Pons (tissue), 1 donor: ENCODE results near the gene RAB6D.
"Not testable (repeated sequence)": the region's sequence is repeated elsewhere in the genome, so short reads cannot be mapped to it uniquely, and the experiment has no call there.

Source experiments
- DNase-seq: peaks from one replicate; pipeline ENCODE4 v3.0.0-alpha.2; 2016; ENCODE audit warnings: low spot score

RAB6D gene

DNA sequence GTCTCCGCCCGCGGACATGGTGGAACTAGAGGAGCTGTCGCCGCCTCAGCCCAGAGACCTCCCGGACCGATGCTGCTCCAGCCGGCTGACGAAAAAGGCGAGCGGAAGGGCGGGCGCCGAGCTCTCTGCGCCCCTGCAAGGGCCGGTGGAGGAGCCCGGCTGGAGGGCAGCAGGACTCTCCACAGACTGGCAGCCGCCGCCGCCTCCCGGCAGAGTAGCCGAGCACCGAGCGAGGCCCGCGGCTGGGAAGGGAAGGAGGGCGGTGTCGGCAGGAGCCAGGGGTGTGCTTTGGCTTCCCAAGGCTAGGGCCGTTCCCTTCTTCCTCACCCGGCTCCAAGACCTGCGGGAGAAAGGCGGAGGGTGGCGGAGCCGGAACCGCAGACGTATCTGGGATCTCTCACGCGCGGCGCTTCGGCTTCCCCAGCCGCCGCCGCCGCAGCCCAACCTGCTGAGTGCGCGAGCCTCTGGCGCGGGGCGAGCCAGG is at the start of gene RAB6D:
Gene RAB6D, minus strand, starts transcription at position 466 of the 484 bp plus-strand sequence. Its CDS starts 448 bp downstream, at position 18.
- DNase-seq = not testable (repeated sequence)

DNA sequence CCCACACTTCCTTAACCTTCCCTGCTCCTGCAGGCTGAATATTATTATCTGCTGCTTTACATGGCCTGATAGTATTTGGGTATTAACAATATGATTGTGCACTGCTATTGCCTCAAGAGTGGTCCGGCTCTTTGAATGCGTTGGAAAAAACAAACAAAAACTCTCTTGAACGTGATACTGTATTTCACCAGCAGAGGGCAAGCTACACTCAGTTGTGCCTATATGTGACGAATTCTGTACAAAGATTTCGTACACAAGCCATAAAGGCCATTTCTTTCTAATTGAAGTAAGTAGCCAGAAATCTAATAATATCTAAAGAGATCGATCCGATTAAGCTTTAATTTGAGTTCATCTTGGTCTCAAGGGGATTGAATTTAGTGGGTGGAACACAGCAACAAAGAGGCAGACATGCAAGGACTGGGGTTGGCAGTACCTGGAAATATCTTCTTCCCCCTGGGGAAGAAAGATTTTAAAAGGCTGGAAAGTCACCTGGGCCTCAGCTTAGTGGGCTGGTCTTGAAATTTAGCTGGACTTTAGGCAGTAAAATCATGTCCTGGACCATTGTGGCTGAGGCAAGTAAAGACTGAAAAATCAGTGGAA is 49.3 kb upstream of the RAB6D start:
- DNase-seq = peak; percentile 72

DNA sequence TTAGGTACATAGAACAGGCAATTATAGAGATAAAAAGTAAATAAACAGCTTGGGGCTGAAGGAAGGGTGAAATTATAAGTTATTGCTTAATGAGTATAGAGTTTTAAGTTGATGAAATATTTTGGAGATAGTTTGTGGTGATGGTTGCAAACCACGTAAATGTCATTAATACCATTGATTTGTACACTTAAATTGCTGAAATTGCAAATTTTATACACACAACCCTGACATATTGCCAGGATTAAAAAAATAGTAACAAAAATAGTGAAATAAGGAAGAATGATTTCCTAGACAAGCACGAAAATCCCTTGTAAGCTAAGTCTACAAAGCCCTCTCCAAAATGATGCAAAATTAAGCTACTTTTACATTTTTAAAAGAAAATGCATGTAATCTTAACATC is 46.2 kb upstream of the RAB6D start:
- no peak for DNase-seq

DNA sequence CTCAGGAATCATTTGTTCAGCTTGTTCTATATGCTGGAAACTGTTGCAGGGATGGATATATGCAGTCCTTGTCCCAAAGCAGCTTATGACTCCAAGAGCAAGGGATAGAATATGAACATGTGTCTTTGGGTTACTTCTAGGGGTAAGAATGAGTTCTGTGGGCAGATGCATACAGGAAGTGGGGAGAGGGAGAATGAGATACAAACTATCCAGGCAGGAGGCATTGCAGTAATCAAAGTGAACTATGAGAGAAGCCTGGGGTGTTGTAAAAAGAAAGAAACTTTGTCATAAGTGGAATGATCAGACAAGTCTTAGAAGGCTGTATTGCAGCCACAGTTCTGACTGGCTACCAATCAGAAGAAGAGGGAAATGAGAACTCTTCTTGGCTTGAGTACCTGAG is 44.8 kb upstream of the RAB6D start:
- DNase-seq = no peak

DNA sequence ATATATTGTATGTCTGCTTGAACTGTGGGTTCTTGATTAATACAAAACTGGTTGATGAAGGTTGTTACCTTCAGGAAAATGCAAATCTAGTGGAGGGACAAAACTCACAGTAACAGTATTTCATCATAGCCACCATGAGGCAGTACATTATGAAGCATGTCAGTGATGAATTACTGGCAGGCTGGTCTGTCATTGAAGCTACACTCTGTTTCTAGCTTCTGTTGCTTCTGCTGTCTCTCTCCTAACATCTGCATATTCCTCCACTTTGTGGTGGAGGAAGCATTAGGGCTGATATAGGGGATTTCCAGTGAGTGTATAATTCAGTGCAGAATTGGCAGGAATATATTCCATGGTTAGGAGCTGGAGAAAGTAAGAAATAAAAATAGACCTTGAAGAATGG is 44.2 kb upstream of the RAB6D start:
- DNase-seq = no peak

DNA sequence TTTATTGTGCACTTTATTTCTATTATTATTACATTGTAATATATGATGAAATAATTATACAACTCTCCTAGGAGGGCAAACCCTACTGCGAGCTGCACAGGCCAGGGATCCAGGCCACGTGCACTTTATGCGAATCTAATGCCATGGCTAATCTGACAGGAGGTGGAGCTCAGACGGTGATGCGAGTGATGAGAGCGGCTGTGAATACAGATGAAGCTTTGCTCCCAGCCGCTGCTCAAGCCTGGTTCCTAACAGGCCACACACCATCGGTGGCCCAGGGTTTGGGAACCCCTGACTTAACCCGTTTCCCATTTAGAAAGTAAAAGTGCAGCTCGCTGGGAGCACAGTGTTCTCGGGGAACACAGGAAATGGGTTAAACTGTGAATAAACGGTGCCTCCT is 40.8 kb upstream of the RAB6D start:
- DNase-seq = no peak

DNA sequence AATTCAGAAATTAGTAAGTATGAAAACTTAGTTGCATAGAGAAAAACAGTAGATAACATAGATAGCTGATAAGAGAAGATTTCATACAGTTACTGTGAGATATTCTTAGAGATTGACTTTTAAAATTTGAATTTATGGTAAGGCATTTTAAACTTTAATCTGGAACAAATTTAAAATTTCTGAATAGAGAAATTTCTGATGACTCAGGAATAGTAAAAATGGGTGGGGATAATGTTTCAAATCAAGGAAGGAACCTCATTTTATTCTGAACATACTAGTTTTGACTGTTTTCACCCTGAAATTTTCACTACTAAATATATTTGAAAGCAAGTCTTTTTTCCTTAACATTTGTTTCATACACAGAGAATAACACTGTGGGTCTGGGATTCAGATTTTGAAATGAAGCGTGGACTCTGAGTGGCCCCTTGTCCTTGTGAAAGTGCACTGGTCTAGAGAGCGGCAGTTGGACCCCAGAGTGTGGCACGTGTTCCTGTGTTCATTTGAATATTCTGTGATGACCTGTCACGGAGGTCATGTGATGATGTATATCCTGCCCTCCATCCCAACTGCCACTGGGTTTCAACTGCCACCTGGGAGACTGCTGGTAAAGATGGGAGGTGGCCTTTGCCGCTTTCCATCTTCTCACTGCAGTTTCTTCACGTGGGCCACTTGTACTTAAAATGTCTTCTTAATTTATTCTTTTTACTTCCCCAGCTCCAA is 38.5 kb upstream of the RAB6D start:
- DNase-seq = no peak

DNA sequence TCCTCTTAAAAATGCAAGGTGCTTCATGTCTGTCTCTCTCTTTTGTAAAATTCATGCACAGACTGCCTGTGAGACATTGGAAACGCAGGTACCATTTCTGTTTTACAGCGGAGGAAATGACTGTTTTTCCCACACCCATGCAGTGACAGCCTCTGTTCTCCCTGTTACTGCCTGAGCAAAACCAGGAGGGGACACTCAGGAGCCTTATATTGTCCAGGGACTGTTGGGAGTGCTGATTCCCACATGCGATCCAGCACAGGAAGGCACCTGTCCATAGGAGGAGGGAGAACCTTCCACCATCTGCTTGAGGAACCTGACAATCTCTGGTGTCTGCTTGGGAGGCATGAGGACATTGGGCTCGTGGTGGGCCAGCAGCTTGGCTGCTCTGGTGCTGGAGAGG is 36.9 kb upstream of the RAB6D start:
- no peak for DNase-seq

DNA sequence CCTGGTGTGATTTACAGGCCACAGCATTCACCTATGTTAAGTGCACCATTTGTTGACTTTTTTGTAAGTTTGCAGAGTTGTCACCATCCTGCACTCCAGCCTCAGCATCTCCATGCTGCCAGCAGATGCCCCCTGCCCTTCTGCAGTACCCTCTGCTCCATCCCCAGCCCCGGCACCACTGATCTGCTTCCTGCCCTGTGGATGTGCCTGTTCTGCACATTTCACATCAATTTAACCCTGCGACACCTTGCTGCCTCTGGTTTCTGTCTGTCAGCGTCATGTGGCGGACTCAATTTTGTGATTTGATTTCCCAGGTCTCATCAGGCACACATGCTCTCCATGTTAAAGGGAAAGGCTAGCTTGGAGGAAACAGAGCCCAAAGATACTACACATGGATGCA is 36.5 kb upstream of the RAB6D start:
- not testable (repeated sequence) for DNase-seq

DNA sequence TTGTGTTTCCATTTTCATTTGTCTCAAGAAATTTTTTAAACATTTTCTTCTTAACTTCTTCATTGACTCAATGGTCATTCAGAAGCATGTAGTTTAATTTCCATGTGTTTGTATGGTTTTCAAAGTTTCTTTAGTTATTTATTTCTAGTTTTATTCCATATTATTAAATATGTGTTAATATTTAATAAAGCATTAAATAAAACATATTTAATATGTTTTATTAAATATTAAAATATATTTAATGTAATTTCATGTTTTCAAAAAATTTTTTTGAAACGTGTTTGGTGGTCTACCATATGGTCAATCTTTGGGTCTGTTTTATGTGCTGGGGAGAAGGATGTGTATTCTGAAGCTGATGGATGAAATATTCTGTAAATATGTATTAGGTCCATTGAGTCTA is 32.2 kb upstream of the RAB6D start:
- not testable (repeated sequence) for DNase-seq

DNA sequence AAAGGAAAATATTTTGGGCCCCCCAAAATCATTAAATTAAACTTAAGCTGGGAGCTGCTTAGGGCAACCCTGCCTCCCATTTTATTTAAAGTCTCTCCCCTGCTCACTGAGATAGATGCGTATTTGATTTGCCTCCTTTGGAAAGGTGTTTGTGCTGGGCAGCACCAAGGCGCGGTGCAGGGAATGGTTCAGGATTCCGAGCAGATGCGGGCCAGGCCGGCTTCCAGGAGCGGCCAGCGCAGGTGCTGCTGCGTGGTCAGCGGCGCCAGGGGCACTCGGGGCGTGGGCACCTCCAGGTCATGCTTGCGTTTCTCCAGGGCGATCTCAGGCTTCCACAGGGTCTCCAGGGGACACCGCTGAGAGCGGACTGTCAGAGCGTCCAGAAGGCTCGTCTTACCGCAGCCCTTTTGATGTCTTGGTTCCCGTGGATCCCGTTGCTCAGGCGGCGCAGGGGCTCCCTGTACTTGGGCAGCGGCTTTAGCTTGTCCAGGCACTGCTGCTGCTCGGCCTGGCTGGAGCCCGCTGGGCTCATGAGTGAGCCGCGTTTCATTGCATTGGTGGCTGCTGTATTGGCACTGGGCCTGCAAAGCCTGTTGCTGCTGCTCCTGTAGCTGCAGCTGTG is 31.2 kb upstream of the RAB6D start:
- DNase-seq = not testable (repeated sequence)

DNA sequence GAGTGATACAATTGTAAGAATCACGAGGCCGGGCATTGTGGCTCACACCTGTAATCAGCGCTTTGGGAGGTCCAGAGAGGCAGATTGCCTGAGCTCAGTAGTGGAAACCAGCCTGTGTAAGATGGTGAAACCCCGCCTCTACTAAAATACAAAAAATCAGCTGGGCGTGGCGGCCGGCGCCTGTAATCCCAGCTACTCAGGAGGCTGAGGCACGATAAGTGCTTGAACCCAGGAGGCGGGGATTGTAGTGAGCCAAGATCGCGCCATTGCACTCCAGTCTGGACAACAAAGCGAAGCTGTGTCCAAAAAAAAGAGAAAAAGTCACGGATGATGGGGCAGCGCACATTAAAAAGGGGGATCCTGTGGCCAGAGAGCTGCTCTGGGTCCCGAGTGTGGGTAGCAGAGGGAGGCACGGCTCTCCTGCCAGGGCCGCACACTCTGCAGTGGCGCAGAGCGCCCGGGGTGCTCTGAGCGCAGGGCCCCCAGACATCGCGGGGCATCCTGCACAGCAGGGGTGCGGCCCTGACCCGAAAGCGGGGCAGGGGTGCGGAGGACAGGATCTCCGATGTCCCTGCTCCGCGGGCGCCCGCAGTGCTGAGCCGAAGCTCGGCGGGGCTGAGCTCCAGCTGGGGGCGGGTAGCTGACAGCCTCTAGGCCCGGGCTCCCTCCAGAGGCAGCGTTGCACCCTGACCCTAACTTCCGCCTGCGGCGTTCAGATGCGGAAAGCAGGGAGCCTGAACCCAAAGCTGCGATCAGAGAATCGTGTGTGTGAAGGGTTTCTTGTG is 30.4 kb upstream of the RAB6D start:
- no peak for DNase-seq

DNA sequence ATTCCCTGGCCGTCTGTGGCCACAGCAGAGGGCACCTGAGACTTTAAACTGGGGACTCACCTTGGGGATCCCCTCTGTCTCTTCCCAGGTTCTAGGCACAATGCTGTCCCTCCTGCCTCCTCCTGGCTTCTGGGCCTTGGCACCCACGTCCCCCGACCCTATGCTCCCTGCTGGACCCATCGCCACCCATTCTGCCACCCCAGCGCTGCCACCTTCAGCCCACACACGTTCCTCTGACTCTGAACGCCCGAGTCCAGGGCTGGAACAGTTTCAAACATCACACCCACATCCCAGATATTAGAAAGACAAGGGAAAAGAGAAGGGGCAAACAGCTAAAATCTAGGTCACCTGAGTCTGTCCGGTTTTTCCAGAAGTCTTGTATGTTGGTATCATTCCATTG is 28.0 kb upstream of the RAB6D start:
- DNase-seq = not testable (repeated sequence)

DNA sequence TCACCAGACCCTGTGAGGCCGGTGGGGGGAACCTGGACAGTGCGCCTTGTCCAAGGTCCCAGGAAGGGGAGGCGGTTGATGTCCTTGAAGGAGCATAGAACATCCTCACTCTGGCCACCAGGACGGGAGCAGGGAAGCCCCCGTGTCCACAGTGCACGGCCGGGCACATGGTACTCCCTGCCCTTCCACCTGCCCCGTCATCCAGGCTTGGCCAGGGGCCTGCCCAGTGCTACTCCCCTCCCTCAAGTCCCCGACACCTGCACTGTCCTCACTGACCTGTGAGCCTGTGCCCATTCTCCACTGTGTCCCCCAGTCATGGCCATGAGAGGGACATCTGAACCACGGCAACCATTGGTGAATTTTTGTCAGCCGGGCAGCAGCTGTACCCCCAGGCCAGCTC is 27.5 kb upstream of the RAB6D start:
- DNase-seq = not testable (repeated sequence)

DNA sequence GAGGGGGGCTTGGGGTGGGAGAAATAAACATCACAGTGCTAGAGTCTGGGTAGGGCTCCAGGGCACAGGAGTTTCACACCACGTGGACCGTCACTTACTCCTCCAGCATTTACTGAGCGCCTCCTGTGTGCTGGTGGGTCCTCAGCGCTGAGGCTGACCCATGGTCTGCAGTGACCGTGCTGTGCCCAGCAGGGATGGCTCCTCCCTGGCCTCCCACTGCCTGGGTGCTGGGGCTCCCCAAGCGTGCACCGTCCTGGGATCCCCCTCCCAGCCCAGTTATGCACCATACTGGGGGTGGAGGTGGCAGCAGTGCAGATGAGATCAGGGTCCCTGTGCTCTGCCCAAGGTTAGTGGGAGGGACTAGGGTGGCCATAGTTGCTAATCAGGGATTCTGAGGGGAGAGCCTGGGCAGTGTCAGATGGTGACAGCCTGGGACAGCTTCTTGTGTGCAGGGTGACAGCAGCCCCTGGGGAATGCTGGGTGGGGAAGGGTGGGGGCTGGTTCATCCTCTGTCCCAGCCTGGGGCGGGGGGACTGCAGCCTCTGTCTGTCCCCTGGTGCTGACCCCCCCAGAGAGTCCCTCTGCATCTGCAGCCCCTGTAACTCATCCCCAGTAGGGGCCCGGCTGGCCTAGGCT is 26.6 kb upstream of the RAB6D start:
- DNase-seq = not testable (repeated sequence)

DNA sequence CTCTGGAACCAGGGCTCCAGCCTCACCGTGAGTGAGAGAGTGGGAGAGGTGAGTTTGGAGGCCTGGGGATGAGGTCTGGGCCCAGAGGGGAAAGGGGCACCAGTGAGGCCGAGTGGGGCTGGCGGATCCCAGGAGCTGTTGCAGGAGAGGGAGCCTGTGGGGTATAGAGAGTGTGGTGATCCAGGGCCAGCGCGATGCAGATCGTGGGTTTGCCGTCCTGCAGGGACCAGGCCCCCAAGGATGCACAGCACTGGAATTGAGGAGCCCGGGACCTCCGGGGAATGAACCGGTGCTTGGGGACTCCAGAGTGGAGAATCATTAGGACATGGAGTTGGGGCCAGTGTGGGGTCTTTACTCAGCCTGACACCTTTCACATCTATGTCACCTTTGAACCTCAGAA is 25.7 kb upstream of the RAB6D start:
- no peak for DNase-seq

DNA sequence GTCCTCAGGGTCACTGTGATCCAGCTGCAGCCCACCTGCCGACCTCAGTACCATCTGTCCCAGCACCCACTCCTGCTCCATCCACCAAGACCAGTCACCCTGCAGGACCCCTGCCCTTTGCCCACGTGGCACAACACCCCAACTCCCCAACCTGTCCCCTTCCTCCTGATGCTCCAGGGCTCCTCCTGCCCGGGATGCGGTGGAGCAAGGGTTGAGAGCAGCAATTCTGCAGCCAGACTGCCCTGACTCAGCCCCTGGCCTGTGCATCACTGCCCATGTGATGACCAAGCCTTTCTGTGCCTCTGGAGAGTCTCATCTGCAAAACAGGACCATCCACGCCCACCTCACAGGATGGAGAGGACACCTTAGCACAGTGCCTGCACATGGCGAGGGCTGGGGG is 24.9 kb upstream of the RAB6D start:
- DNase-seq = not testable (repeated sequence)

DNA sequence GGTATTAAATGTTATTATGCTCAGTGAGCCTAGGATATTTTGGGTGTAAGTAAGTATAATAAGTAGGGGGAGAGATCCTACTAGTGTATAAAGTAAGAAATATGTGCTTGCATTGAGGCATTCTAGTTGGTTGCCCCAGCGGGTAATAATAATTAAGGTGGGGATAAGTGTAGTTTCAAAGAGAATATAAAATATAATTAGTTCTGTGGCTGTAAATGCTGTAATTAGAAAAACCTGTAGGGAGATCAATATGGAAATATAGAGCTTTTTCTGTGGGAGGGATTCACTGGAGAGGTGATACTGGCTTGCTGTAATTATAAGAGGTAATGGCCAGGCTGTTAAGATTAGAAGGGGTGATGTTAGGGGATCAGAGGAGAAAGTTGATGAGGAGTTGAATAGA is 9.1 kb upstream of the RAB6D start:
- not testable (repeated sequence) for DNase-seq

DNA sequence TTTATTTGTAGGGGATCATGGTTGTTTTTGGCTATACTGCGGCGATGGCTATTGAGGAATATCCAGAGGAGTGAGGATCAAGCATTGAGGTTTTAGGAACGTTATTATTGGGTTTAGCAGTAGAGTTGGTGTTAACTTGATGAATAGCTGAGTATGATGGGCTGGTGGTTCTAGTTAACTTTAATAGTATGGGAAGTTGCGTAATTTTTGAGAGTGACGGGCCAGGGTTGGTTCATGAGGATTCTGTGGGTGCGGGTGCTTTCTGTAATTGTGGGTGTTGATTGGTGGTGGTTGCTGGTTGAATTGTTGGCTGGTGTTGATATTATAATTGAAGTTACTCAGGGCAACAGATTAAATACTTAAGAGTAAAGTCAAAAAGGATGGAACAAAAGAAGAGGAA is 6.0 kb upstream of the RAB6D start:
- no peak for DNase-seq

DNA sequence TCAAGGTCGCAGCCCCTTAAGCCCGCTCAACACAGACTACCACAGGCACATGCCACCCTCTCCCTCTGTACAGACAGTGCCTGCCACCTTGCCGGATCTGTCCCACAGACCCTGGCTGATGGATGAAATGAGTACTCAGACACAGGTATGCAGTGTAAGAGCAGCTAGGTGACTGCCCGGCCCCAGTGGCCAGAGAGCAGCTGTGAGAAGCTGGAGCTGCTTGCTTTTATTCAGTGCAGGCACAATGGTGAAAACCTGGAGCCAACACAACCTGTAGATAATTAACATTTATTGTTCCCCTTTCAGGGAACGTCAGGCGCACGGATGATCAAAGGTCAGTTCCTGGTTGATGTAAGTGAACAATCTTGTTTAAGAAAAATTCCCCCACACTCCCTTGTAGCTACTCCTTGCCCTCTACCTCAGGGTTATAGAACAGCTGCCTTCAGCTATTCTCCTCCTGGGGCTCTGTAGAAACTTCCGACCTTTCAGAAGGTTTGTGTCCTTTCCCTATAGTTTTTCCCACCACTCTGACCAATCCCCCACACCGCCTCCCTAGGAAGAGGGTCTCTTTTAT is 4.6 kb upstream of the RAB6D start:
- not testable (repeated sequence) for DNase-seq

DNA sequence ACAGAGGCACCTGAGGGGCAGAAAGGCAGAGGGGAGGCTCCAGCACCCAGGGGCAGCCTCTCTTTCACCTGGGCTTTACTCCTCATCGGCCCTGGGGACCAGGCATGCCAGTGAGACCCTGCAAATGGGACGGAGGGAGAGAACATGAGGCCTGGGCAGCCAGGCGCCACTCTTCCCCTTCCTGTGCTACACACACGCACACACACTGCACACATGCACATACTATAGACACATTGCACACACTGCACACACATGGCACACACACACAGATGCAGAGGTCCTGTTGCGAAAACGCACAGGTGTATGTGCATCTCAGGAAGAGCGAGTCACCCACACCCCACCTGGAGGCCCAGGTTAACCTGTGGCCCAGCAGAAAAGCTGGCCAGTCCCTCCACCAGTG is 3.4 kb upstream of the RAB6D start:
- no peak for DNase-seq

DNA sequence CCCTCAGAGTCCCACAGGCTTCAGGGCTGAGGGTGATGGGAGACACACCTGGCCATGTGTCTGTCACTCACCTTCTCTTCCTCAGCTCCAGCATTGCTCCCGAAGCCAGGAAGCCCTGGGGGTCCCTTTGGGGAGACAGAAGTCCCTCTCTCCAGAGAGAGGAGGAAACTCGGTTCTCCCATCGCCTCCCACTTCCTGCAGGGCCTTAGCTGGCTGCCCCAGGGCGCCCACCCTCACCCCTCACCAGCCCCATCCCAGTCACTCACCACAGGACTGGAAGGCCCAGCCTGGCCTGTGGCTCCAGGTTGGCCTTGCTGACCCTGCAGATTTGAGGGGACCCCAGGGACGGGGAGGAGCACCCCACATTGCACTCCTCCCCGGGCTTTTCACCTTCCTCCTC is 2.7 kb upstream of the RAB6D start:
- DNase-seq = no peak
